ENCODE data around the gene TSTD1. TPM values are rescaled to one million over a fixed set of nuclear protein-coding genes. Genes with fewer than 3 reads are reported as not detected.

TSTD1 gene
- total RNA-seq, 4 donors from 2014 or later = 70.0 to 123 (median 98.8) TPM

GRCh38 chr1:161082996-161083747 lies 44.4 kb upstream of the TSTD1 start:
- Histone ChIP-seq H3K4me3 (peak overlapping the region; percentile 45), H3K4me1 (peaks cover 57% of the 10 kb centered on the region)
- WGBS = 38% methylated on average over 5 of the region's 8 CpGs

GRCh38 chr1:161082483-161082882 lies 43.7 kb upstream of the TSTD1 start:
- TF ChIP-seq POLR2AphosphoS5 (IDR thresholded peaks at IDR 0.05) = no peak
- TF ChIP-seq POLR2A (IDR thresholded peaks at IDR 0.05) = no peak
- no peak for TF ChIP-seq EP300 (IDR thresholded peaks at IDR 0.05)
- TF ChIP-seq CTCF (IDR thresholded peaks at IDR 0.05) = no peak
- Histone ChIP-seq H3K9me3 (no peaks in the 10 kb centered on the region), H3K4me3 (no peak overlapping the region), H3K36me3 (no peaks in the 10 kb centered on the region), H3K4me1 (peaks cover 57% of the 10 kb centered on the region), H3K27me3 (no peaks in the 10 kb centered on the region), H3K27ac (peak overlapping the region; percentile 92)
- 65% methylated on average over 2 of the region's 2 CpGs for WGBS
- DNase-seq (ENCODE audit: low spot score in 2 of 2) = no peak

More at GRCh38 chr1:161082996-161083747, 44.4 kb upstream of the TSTD1 start:
- peak; percentile 18 to 97 (median 94) for TF ChIP-seq POLR2AphosphoS5 (IDR thresholded peaks at IDR 0.05)
- TF ChIP-seq EP300 (IDR thresholded peaks at IDR 0.05) = no peak
- no peak for TF ChIP-seq POLR2A (IDR thresholded peaks at IDR 0.05)
- Histone ChIP-seq H3K36me3 (no peaks in the 10 kb centered on the region), H3K9me3 (no peaks in the 10 kb centered on the region), H3K27ac (peak overlapping the region; percentile 92), H3K27me3 (no peaks in the 10 kb centered on the region)
- DNase-seq (ENCODE audit: low spot score in 2 of 2) = peak; percentile 91 to 95

GRCh38 chr1:161081519-161081918 lies 42.8 kb upstream of the TSTD1 start:
- H3K4me1 ChIP-seq = peaks cover 57% of the 10 kb centered on the region
- H3K27me3 ChIP-seq = no peaks in the 10 kb centered on the region
- no peak for DNase-seq (ENCODE audit: low spot score in 2 of 2)
- H3K36me3 ChIP-seq = no peaks in the 10 kb centered on the region
- peak overlapping the region; percentile 92 for H3K27ac ChIP-seq
- no peak for TF ChIP-seq EP300 (IDR thresholded peaks at IDR 0.05)
- no peak overlapping the region for H3K4me3 ChIP-seq
- H3K9me3 ChIP-seq = no peaks in the 10 kb centered on the region
- WGBS = 96% methylated on average over 5 of the region's 5 CpGs

GRCh38 chr1:161080441-161081405 lies 42.0 kb upstream of the TSTD1 start:
- 65% methylated on average over 5 of the region's 5 CpGs for WGBS
- no peak for DNase-seq (ENCODE audit: low spot score in 2 of 2)
- Histone ChIP-seq H3K27ac (peak overlapping the region; percentile 92), H3K36me3 (no peaks in the 10 kb centered on the region), H3K27me3 (no peaks in the 10 kb centered on the region), H3K9me3 (no peaks in the 10 kb centered on the region), H3K4me3 (no peak overlapping the region), H3K4me1 (peaks cover 57% of the 10 kb centered on the region)
- TF ChIP-seq EP300 (IDR thresholded peaks at IDR 0.05) (no peak), CTCF (IDR thresholded peaks at IDR 0.05) (no peak), POLR2A (IDR thresholded peaks at IDR 0.05) (no peak), POLR2AphosphoS5 (IDR thresholded peaks at IDR 0.05) (no peak)

- TF ChIP-seq CTCF (IDR thresholded peaks at IDR 0.05) (no peak), EP300 (IDR thresholded peaks at IDR 0.05) (no peak), POLR2A (IDR thresholded peaks at IDR 0.05) (no peak), POLR2AphosphoS5 (IDR thresholded peaks at IDR 0.05) (no peak)
- H3K4me1 ChIP-seq = peaks cover 55% of the 10 kb centered on the region
- DNase-seq (ENCODE audit: low spot score in 2 of 2) = no peak
- peak overlapping the region; percentile 92 for H3K27ac ChIP-seq
- no peak overlapping the region for H3K4me3 ChIP-seq
- 66% methylated on average over 41 of the region's 41 CpGs for WGBS
- H3K27me3 ChIP-seq = no peaks in the 10 kb centered on the region
- H3K9me3 ChIP-seq = no peaks in the 10 kb centered on the region
- no peaks in the 10 kb centered on the region for H3K36me3 ChIP-seq
Observed at GRCh38 chr1:161079436-161080110, 40.8 kb upstream of the TSTD1 start.

All from suprapubic skin (tissue), 4 donors.